Neural cell (in vitro differentiated cells): ENCODE results near the gene LEPR. TPM values are rescaled to one million over a fixed set of nuclear protein-coding genes. Genes with fewer than 3 reads are reported as not detected.

Source experiments
- H2AFZ ChIP-seq: fragments of 200-600, 300-800 bp; sonication (generic), shearing (Covaris generic); 2 replicates; pipeline ENCODE4 v1.6.0; 2014; ENCODE audit warnings: low read depth, mild to moderate bottlenecking, antibody characterized with exemption, low read length, moderate library complexity
- H3F3A ChIP-seq: fragments of 200-600 bp; shearing (Covaris generic); 2 replicates; pipeline ENCODE4 v1.6.1; 2016; ENCODE audit warnings: mild to moderate bottlenecking, moderate library complexity, mixed read lengths, antibody characterized with exemption, low read length; ENCODE audit not compliant: insufficient read depth, poor library complexity, severe bottlenecking
- H3K27ac ChIP-seq: fragments of 200-600, 300-800 bp; sonication (generic), shearing (Covaris generic); 2 replicates; pipeline ENCODE4 v1.5.1; 2014; ENCODE audit warnings: mild to moderate bottlenecking, low read length, moderate library complexity
- H3K27me3 ChIP-seq: fragments of 300-800, 200-600 bp; sonication (generic), shearing (Covaris generic); 2 replicates; pipeline ENCODE4 v1.6.0; 2014; ENCODE audit warnings: mild to moderate bottlenecking, low read depth, low read length, moderate library complexity; ENCODE audit not compliant: insufficient read depth
- H3K36me3 ChIP-seq: fragments of 300-800, 200-600 bp; sonication (generic), shearing (Covaris generic); 2 replicates; pipeline ENCODE4 v1.5.1; 2014; ENCODE audit warnings: mild to moderate bottlenecking, antibody characterized with exemption, low read length, moderate library complexity; ENCODE audit not compliant: insufficient read depth
- H3K4me2 ChIP-seq: fragments of 300-800, 200-600 bp; sonication (generic), shearing (Covaris generic); 2 replicates; pipeline ENCODE4 v1.6.0; 2014; ENCODE audit warnings: mild to moderate bottlenecking, low read length
- H3K4me3 ChIP-seq: fragments of 300-800, 200-600 bp; sonication (generic), shearing (Covaris generic); 2 replicates; pipeline ENCODE4 v1.5.1; 2014; ENCODE audit warnings: mild to moderate bottlenecking, low read length, moderate library complexity
- H3K79me2 ChIP-seq: fragments of 200-600 bp; shearing (Covaris generic); replicated peaks from 2 replicates; pipeline ENCODE4 v1.6.0; 2014; ENCODE audit warnings: mild to moderate bottlenecking, low read length, moderate library complexity; ENCODE audit not compliant: insufficient read depth
- H3K9ac ChIP-seq: fragments of 300-800, 200-600 bp; sonication (generic), shearing (Covaris generic); 2 replicates; pipeline ENCODE4 v1.6.1; 2016; ENCODE audit warnings: mild to moderate bottlenecking, low read length, mixed read lengths
- H3K9me2 ChIP-seq: fragments of 200-600 bp; shearing (Covaris generic); 2 replicates; pipeline ENCODE4 v1.6.1; 2016; ENCODE audit warnings: mild to moderate bottlenecking, low read length, mixed read lengths; ENCODE audit not compliant: insufficient read depth
- H3K9me3 ChIP-seq: fragments of 200-600, 300-800 bp; sonication (generic), shearing (Covaris generic); 2 replicates; pipeline ENCODE4 v1.6.1; 2016; ENCODE audit warnings: mild to moderate bottlenecking, mixed run types, low read length, moderate library complexity, mixed read lengths
- H4K20me1 ChIP-seq: fragments of 200-600 bp; shearing (Covaris generic); 2 replicates; pipeline ENCODE4 v1.6.1; 2016; ENCODE audit warnings: mild to moderate bottlenecking, mixed run types; ENCODE audit not compliant: insufficient read depth
- CTCF ChIP-seq: fragments of 450-650 bp; IDR thresholded peaks from 2 replicates; pipeline ENCODE4 v1.5.1; 2014; ENCODE audit warnings: antibody characterized with exemption, mild to moderate bottlenecking, moderate library complexity; ENCODE audit not compliant: poor library complexity, severe bottlenecking
- EP300 ChIP-seq: fragments of 450-650 bp; conservative IDR thresholded peaks from 2 replicates; pipeline ENCODE4 v1.6.1; 2014; ENCODE audit warnings: antibody characterized with exemption, mild to moderate bottlenecking, moderate library complexity; ENCODE audit not compliant: poor library complexity, severe bottlenecking
- EZH2 ChIP-seq: fragments of 200-600, 300-800 bp; shearing (Covaris generic), sonication (generic); IDR thresholded peaks from 2 replicates; pipeline ENCODE4 v1.6.1; 2014; ENCODE audit warnings: antibody characterized with exemption, low read length, borderline replicate concordance, mild to moderate bottlenecking; ENCODE audit not compliant: insufficient read depth, poor library complexity, severe bottlenecking
- MXI1 ChIP-seq: fragments of 450-650 bp; conservative IDR thresholded peaks from 2 replicates; pipeline ENCODE4 v1.6.1; 2014; ENCODE audit warnings: antibody characterized with exemption, mild to moderate bottlenecking; ENCODE audit not compliant: poor library complexity, severe bottlenecking
- POLR2AphosphoS5 ChIP-seq: IDR thresholded peaks from 2 replicates; pipeline ENCODE4 v1.6.1; 2012
- RAD21 ChIP-seq: fragments of 450-650 bp; conservative IDR thresholded peaks from 2 replicates; pipeline ENCODE4 v1.6.1; 2014; ENCODE audit warnings: antibody characterized with exemption, mild to moderate bottlenecking, moderate library complexity
- SMC3 ChIP-seq: fragments of 450-650 bp; conservative IDR thresholded peaks from 2 replicates; pipeline ENCODE4 v1.6.1; 2014; ENCODE audit warnings: antibody characterized with exemption, mild to moderate bottlenecking, moderate library complexity; ENCODE audit not compliant: poor library complexity
- TAF1 ChIP-seq: IDR thresholded peaks from 2 replicates; pipeline ENCODE4 v1.6.1; 2012; ENCODE audit warnings: low read depth
- polyA plus RNA-seq: library from polyadenylated mRNA; depleted of rRNA; stranded (reverse); fragments of >200 nt; gene quantifications from 2 replicates; pipeline ENCODE4 v1.2.3, GENCODE V29; 2014
- TF ChIP-seq, protein P1 (sequence below): IDR thresholded peaks from 2 replicates; pipeline ENCODE4 v1.6.1; 2012; ENCODE audit warnings: borderline replicate concordance

Gene LEPR
- polyA plus RNA-seq, 1 donor from 2014 or later, result 4.0 TPM

GRCh38 chr1:65431111-65431705 is 10.7 kb downstream of the LEPR start:
- no peak overlapping the region for H3K4me2 ChIP-seq
- TF ChIP-seq RAD21, result peak; percentile 75
- peak; percentile 74 for TF ChIP-seq CTCF
- no peak for TF ChIP-seq TAF1
- no peak for TF ChIP-seq MXI1
- peak; percentile 79 for TF ChIP-seq SMC3
- no peak overlapping the region for H2AFZ ChIP-seq
- H3K79me2 ChIP-seq, result no peaks in the 10 kb centered on the region
- H3F3A ChIP-seq, result no peaks in the 10 kb centered on the region
- H3K9ac ChIP-seq, result no peak overlapping the region
- no peaks in the 10 kb centered on the region for H3K9me3 ChIP-seq
- H3K27me3 ChIP-seq, result no peaks in the 10 kb centered on the region
- H3K4me3 ChIP-seq, result no peak overlapping the region
- no peaks in the 10 kb centered on the region for H3K36me3 ChIP-seq
- H3K9me2 ChIP-seq, result no peaks in the 10 kb centered on the region
- no peaks in the 10 kb centered on the region for H4K20me1 ChIP-seq
- H3K27ac ChIP-seq, result no peak overlapping the region

DNA sequence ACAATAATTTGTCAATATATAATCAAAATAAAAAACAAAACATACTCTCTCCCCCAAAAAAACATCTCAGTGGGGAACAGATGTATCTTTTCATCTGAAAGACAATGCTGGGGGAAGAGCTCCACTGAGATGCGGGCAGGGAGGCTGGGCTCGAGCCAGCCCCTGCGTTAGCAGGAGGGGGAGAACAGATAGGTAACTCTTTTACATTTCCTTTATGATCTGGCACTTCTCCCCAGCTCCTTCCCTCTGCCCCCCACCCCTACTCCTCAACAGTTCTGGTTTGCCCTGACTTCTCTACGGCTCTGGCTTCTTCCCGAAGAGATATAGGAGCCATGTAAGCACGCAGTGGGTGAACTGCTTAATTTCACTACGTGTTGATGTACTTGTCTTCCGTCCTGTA is 12.4 kb downstream of the LEPR start:
- H3K27ac ChIP-seq, result no peak overlapping the region
- no peaks in the 10 kb centered on the region for H3K27me3 ChIP-seq
- no peak overlapping the region for H2AFZ ChIP-seq
- H3K9ac ChIP-seq, result no peak overlapping the region
- H3K36me3 ChIP-seq, result no peaks in the 10 kb centered on the region
- H3F3A ChIP-seq, result no peaks in the 10 kb centered on the region
- H3K79me2 ChIP-seq, result no peaks in the 10 kb centered on the region
- no peaks in the 10 kb centered on the region for H3K9me2 ChIP-seq
- no peaks in the 10 kb centered on the region for H4K20me1 ChIP-seq
- no peak overlapping the region for H3K4me2 ChIP-seq
- no peak overlapping the region for H3K4me3 ChIP-seq
- no peaks in the 10 kb centered on the region for H3K9me3 ChIP-seq
- TF ChIP-seq EP300 (no peak), POLR2AphosphoS5 (no peak), CTCF (no peak), TAF1 (no peak), SMC3 (no peak), EZH2 (no peak), MXI1 (no peak), RAD21 (no peak)
- TF ChIP-seq, protein P1, sequence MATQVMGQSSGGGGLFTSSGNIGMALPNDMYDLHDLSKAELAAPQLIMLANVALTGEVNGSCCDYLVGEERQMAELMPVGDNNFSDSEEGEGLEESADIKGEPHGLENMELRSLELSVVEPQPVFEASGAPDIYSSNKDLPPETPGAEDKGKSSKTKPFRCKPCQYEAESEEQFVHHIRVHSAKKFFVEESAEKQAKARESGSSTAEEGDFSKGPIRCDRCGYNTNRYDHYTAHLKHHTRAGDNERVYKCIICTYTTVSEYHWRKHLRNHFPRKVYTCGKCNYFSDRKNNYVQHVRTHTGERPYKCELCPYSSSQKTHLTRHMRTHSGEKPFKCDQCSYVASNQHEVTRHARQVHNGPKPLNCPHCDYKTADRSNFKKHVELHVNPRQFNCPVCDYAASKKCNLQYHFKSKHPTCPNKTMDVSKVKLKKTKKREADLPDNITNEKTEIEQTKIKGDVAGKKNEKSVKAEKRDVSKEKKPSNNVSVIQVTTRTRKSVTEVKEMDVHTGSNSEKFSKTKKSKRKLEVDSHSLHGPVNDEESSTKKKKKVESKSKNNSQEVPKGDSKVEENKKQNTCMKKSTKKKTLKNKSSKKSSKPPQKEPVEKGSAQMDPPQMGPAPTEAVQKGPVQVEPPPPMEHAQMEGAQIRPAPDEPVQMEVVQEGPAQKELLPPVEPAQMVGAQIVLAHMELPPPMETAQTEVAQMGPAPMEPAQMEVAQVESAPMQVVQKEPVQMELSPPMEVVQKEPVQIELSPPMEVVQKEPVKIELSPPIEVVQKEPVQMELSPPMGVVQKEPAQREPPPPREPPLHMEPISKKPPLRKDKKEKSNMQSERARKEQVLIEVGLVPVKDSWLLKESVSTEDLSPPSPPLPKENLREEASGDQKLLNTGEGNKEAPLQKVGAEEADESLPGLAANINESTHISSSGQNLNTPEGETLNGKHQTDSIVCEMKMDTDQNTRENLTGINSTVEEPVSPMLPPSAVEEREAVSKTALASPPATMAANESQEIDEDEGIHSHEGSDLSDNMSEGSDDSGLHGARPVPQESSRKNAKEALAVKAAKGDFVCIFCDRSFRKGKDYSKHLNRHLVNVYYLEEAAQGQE, result no peak
